ENCODE results near the gene MRPL23.

Gene MRPL23

GRCh38 chr11:1949922-1950321 is 2.8 kb downstream of the MRPL23 start:
- intact Hi-C loops (cut with DNase I; ENCODE audit: low total_unique reads) = no loop called here
- Histone ChIP-seq H3K27ac (no peak overlapping the region), H3K4me3 (no peak overlapping the region), H3K36me3 (no peaks in the 10 kb centered on the region), H3K4me1 (no peaks in the 10 kb centered on the region), H3K27me3 (no peaks in the 10 kb centered on the region), H3K9me3 (no peaks in the 10 kb centered on the region)
- TF ChIP-seq CTCF (IDR thresholded peaks at IDR 0.05) = no peak
- DNase-seq = no peak

GRCh38 chr11:1952806-1953482 is 5.8 kb downstream of the MRPL23 start:
- H3K36me3 ChIP-seq = no peaks in the 10 kb centered on the region
- DNase-seq = peak in 1 of 2 donors; percentile 24

GRCh38 chr11:1953489-1954266 is 6.5 kb downstream of the MRPL23 start:
- H3K36me3 ChIP-seq = no peaks in the 10 kb centered on the region
- H3K9me3 ChIP-seq = no peaks in the 10 kb centered on the region
- no peaks in the 10 kb centered on the region for H3K4me1 ChIP-seq
- H3K27me3 ChIP-seq = no peaks in the 10 kb centered on the region
- TF ChIP-seq CTCF (IDR thresholded peaks at IDR 0.05) = peak in 1 of 2 experiments; percentile 23
- H3K27ac ChIP-seq = no peak overlapping the region
- peak in 1 of 2 donors; percentile 60 for DNase-seq
- intact Hi-C loops (cut with DNase I; ENCODE audit: low total_unique reads) = no loop called here
- H3K4me3 ChIP-seq = no peak overlapping the region

More at GRCh38 chr11:1952806-1953482, 5.8 kb downstream of the MRPL23 start:
- intact Hi-C loops (cut with DNase I; ENCODE audit: low total_unique reads) = no loop called here
- Histone ChIP-seq H3K27me3 (no peaks in the 10 kb centered on the region), H3K4me3 (no peak overlapping the region), H3K4me1 (no peaks in the 10 kb centered on the region), H3K27ac (no peak overlapping the region), H3K9me3 (no peaks in the 10 kb centered on the region)
- no peak for TF ChIP-seq CTCF (IDR thresholded peaks at IDR 0.05)

- Histone ChIP-seq H3K27me3 (no peaks in the 10 kb centered on the region), H3K4me3 (no peak overlapping the region), H3K4me1 (no peaks in the 10 kb centered on the region), H3K27ac (no peak overlapping the region), H3K36me3 (no peaks in the 10 kb centered on the region), H3K9me3 (no peaks in the 10 kb centered on the region)
- no peak for DNase-seq
- TF ChIP-seq CTCF (IDR thresholded peaks at IDR 0.05) = no peak
- intact Hi-C loops (cut with DNase I; ENCODE audit: low total_unique reads) = no loop called here
Observed at GRCh38 chr11:1958367-1958766, 11.2 kb downstream of the MRPL23 start.

GRCh38 chr11:1959786-1960185 is 12.7 kb downstream of the MRPL23 start:
- Histone ChIP-seq H3K27ac (no peak overlapping the region), H3K36me3 (no peaks in the 10 kb centered on the region), H3K4me1 (no peaks in the 10 kb centered on the region), H3K4me3 (no peak overlapping the region), H3K9me3 (no peaks in the 10 kb centered on the region), H3K27me3 (no peaks in the 10 kb centered on the region)
- intact Hi-C loops (cut with DNase I; ENCODE audit: low total_unique reads) = no loop called here
- peak in 1 of 2 donors; percentile 38 for DNase-seq
- TF ChIP-seq CTCF (IDR thresholded peaks at IDR 0.05) = no peak
